OCI-LY7 (cell line): ENCODE results near the gene CLDN1. TPM values are rescaled to one million over a fixed set of nuclear protein-coding genes. Genes with fewer than 3 reads are reported as not detected.

ENCODE experiments used
- BruUV-seq: library from RNA; stranded (reverse); fragments of 400-500 nt; replicated peaks from 2 replicates; lab custom pipeline; 2021; lab: Mats Ljungman, UMichigan
- CTCF ChIA-PET: fragments of 300-600 bp; sonication (Branson Sonifier 250); formaldehyde crosslinking; loops from one replicate; lab custom pipeline; 2022; ENCODE audit warnings: antibody characterized with exemption; ENCODE audit not compliant: unreplicated experiment; lab: Charles Lee
- POLR2A ChIA-PET: fragments of 300-600 bp; sonication (Branson Sonifier 250); formaldehyde crosslinking; loops from one replicate; lab custom pipeline; 2022; ENCODE audit warnings: antibody characterized with exemption; lab: Charles Lee
- DNase-seq: peaks from one replicate; pipeline ENCODE4 v3.0.0-alpha.2; 2015; ENCODE audit warnings: low spot score
- H2AFZ ChIP-seq: fragments of 200-600 bp; sonication (generic), shearing (Covaris generic); 2 replicates; pipeline ENCODE4 v1.6.1; 2014; ENCODE audit warnings: mild to moderate bottlenecking, antibody characterized with exemption, low read length, moderate library complexity
- H3K27ac ChIP-seq: fragments of 200-600 bp; sonication (generic); 2 replicates; pipeline ENCODE4 v1.5.1; 2014; ENCODE audit warnings: mixed run types, low read depth, mild to moderate bottlenecking, moderate library complexity, low read length, inconsistent platforms; ENCODE audit not compliant: poor library complexity, severe bottlenecking
- H3K36me3 ChIP-seq: fragments of 200-600 bp; sonication (generic); 2 replicates; pipeline ENCODE4 v1.6.1; 2014; ENCODE audit warnings: mild to moderate bottlenecking, antibody characterized with exemption, low read length, moderate library complexity, mixed read lengths; ENCODE audit not compliant: insufficient read depth
- H3K4me1 ChIP-seq: fragments of 200-600 bp; sonication (generic); 2 replicates; pipeline ENCODE4 v1.5.1; 2014; ENCODE audit warnings: mild to moderate bottlenecking, low read length; ENCODE audit not compliant: insufficient read depth, poor library complexity, severe bottlenecking
- H3K4me2 ChIP-seq: fragments of 200-600 bp; sonication (generic); 2 replicates; pipeline ENCODE4 v1.6.1; 2014; ENCODE audit warnings: mild to moderate bottlenecking, low read length
- H3K4me3 ChIP-seq: fragments of 200-600 bp; sonication (generic); 2 replicates; pipeline ENCODE4 v1.5.1; 2014; ENCODE audit warnings: mild to moderate bottlenecking, low read depth, low read length; ENCODE audit not compliant: poor library complexity, severe bottlenecking
- H3K79me2 ChIP-seq: fragments of 200-600 bp; sonication (generic); 2 replicates; pipeline ENCODE4 v1.6.1; 2016; ENCODE audit warnings: low read depth, mild to moderate bottlenecking, low read length, moderate library complexity, mixed read lengths; ENCODE audit not compliant: insufficient read depth
- H3K9me2 ChIP-seq: fragments of 200-600 bp; sonication (generic); 2 replicates; pipeline ENCODE4 v1.6.1; 2016; ENCODE audit warnings: mild to moderate bottlenecking, low read length, mixed read lengths; ENCODE audit not compliant: insufficient read depth
- H3K9me3 ChIP-seq: fragments of 200-600 bp; sonication (generic); 2 replicates; pipeline ENCODE4 v1.6.1; 2014; ENCODE audit warnings: mild to moderate bottlenecking, mixed run types, low read length, mixed read lengths
- H4K20me1 ChIP-seq: fragments of 200-600 bp; sonication (generic); 2 replicates; pipeline ENCODE4 v1.6.1; 2014; ENCODE audit warnings: mild to moderate bottlenecking, antibody characterized with exemption, low read length, moderate library complexity, mixed read lengths; ENCODE audit not compliant: insufficient read depth
- EZH2phosphoT487 ChIP-seq: fragments of 200-600 bp; sonication (generic); IDR thresholded peaks from 2 replicates; pipeline ENCODE4 v1.6.1; 2018; ENCODE audit warnings: low read depth, borderline replicate concordance, mild to moderate bottlenecking, mixed run types, antibody characterized with exemption, low read length, moderate library complexity, mixed read lengths
- intact Hi-C: fragments of 100-400 bp; cut with micrococcal nuclease; formaldehyde crosslinking; loops from one replicate; pipeline ENCODE4 v1.10.0; 2022; ENCODE audit not compliant: unreplicated experiment
- total RNA-seq, 2 experiments: library from RNA; depleted of rRNA in 1 of 2; stranded (reverse); fragments of >200 nt in 1 of 2; shearing (Covaris generic) in 1 of 2; gene quantifications; 2 replicates each; pipeline ENCODE4 v1.2.3, GENCODE V29; 2014 to 2022
- TF ChIP-seq, protein P1 (sequence below): fragments of 200-600 bp; sonication (generic); conservative IDR thresholded peaks from 2 replicates; pipeline ENCODE4 v1.5.1; 2014; ENCODE audit warnings: mild to moderate bottlenecking, antibody characterized with exemption, low read length, moderate library complexity, mixed read lengths

CLDN1 gene
- total RNA-seq, 2 experiments from 2014 or later: not detected

DNA sequence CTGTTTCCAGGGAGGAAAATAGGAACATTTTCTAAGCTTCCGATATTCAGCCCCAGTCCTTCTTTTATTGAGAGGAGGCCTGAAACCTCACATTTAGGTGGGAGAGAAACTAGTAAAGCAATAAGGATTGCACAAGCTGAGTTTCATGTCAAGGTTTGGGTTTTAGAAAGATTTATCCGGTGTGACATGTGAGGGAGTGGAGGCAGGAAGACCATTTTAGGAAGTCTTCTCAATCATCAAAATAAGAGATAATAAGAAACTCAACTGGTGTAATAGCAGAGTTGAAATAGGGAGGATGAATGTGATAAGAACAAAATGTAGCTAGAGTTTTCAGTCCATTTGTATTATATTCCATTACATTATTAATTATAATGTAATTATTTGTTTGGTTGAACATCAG, 38.0 kb upstream of the CLDN1 start:
- TF ChIP-seq, protein P1, sequence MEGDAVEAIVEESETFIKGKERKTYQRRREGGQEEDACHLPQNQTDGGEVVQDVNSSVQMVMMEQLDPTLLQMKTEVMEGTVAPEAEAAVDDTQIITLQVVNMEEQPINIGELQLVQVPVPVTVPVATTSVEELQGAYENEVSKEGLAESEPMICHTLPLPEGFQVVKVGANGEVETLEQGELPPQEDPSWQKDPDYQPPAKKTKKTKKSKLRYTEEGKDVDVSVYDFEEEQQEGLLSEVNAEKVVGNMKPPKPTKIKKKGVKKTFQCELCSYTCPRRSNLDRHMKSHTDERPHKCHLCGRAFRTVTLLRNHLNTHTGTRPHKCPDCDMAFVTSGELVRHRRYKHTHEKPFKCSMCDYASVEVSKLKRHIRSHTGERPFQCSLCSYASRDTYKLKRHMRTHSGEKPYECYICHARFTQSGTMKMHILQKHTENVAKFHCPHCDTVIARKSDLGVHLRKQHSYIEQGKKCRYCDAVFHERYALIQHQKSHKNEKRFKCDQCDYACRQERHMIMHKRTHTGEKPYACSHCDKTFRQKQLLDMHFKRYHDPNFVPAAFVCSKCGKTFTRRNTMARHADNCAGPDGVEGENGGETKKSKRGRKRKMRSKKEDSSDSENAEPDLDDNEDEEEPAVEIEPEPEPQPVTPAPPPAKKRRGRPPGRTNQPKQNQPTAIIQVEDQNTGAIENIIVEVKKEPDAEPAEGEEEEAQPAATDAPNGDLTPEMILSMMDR: no peak
- no peak for TF ChIP-seq EZH2phosphoT487
- no peak overlapping the region for H2AFZ ChIP-seq
- no peaks in the 10 kb centered on the region for H3K36me3 ChIP-seq
- H3K4me2 ChIP-seq: no peak overlapping the region
- H3K9me3 ChIP-seq: no peaks in the 10 kb centered on the region
- no peaks in the 10 kb centered on the region for H3K79me2 ChIP-seq
- ChIA-PET CTCF (no interaction called here), POLR2A (interaction anchor here (0.5 kb wide), 1 partner anchor 81 kb away, joined by 4 read pairs; no protein-coding TSS in a partner anchor)
- H3K27ac ChIP-seq: no peak overlapping the region
- DNase-seq: no peak
- no peaks in the 10 kb centered on the region for H3K4me1 ChIP-seq
- no peaks in the 10 kb centered on the region for H4K20me1 ChIP-seq
- BruUV-seq: no TSS peak
- no peaks in the 10 kb centered on the region for H3K9me2 ChIP-seq
- no peak overlapping the region for H3K4me3 ChIP-seq
- intact Hi-C loops: no loop called here

DNA sequence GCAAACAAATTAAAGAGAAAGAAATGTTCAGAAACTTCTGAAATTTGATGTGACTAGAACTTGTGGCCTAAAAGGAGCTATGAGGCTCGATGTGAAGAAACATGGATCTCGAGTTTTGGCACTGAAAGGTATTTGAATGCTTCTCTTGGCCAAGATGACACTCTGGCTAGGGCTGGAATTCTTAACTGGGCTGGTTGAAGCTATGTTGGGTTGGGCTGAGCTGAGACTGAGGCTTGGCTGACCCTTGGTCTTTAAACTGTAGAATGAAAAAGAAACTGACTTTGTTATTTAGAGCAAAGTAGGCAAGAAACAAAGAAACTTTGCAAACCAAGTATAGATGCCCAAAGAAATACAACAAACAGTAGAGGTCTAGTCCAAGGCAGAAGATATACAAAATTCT, 37.6 kb upstream of the CLDN1 start:
- intact Hi-C loops: no loop called here
- TF ChIP-seq, protein P1: no peak
- no peak for TF ChIP-seq EZH2phosphoT487

DNA sequence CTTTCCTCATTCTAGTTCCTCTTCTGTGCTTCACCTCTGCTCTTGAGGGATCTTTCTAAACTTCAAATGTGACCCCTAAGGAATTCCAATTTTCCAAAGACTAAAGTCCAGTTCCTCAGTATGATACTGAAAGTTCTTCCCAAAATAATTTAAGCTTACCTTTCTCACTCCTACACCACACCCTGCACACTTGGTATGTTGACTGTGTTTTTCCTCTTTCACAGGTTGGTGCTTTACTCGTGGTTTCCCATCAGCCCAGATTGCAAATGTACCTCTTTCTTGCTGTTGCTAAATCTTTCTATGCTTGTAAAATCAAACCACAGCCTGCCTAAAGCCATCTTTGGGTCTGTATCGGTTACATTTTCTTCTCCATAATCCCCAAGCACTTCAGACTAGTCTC, 35.2 kb upstream of the CLDN1 start:
- DNase-seq: no peak
- Histone ChIP-seq H4K20me1 (no peaks in the 10 kb centered on the region), H3K27ac (no peak overlapping the region), H3K4me2 (no peak overlapping the region), H3K4me1 (no peaks in the 10 kb centered on the region), H3K9me2 (no peaks in the 10 kb centered on the region), H2AFZ (no peak overlapping the region), H3K9me3 (no peaks in the 10 kb centered on the region), H3K79me2 (no peaks in the 10 kb centered on the region), H3K4me3 (no peak overlapping the region), H3K36me3 (no peaks in the 10 kb centered on the region)
- POLR2A ChIA-PET: no interaction called here
- BruUV-seq: no TSS peak
- CTCF ChIA-PET: no interaction called here
- intact Hi-C loops: no loop called here
- TF ChIP-seq EZH2phosphoT487: no peak
- TF ChIP-seq, protein P1: no peak

More for the DNA sequence above, 37.6 kb upstream of the CLDN1 start:
- no peak overlapping the region for H3K4me3 ChIP-seq
- DNase-seq: no peak
- H3K9me2 ChIP-seq: no peaks in the 10 kb centered on the region
- no peaks in the 10 kb centered on the region for H3K36me3 ChIP-seq
- no peak overlapping the region for H2AFZ ChIP-seq
- no peak overlapping the region for H3K27ac ChIP-seq
- POLR2A ChIA-PET: no interaction called here
- H3K4me2 ChIP-seq: no peak overlapping the region
- CTCF ChIA-PET: no interaction called here
- BruUV-seq: no TSS peak
- H4K20me1 ChIP-seq: no peaks in the 10 kb centered on the region
- H3K79me2 ChIP-seq: no peaks in the 10 kb centered on the region
- H3K9me3 ChIP-seq: no peaks in the 10 kb centered on the region
- no peaks in the 10 kb centered on the region for H3K4me1 ChIP-seq
